H1 (cell line): ENCODE measurements around the gene F7. TPM values are rescaled to one million over a fixed set of nuclear protein-coding genes. Genes with fewer than 3 reads are reported as not detected.

Experiments used
- CTCF ChIA-PET: fragments of 300-600 bp; sonication (Branson Sonifier 250); formaldehyde crosslinking; loops from one replicate; lab custom pipeline; 2021; ENCODE audit not compliant: partially characterized antibody; lab: Charles Lee
- POLR2A ChIA-PET: fragments of 300-600 bp; sonication (Branson Sonifier 250); formaldehyde crosslinking; loops from one replicate; lab custom pipeline; 2021; ENCODE audit warnings: inconsistent platforms; ENCODE audit not compliant: partially characterized antibody; lab: Charles Lee
- DNase-seq, 2 experiments: peaks; one replicate each; pipeline versions ENCODE4 v3.0.0 to v3.0.0-alpha.2; 2010 to 2022; ENCODE audit warnings: low spot score in 2 of 2, low read depth in 1 of 2, mixed read lengths in 1 of 2
- FAIRE-seq: peaks from 2 replicates; lab custom pipeline; 2011; peaks lifted over from hg19 to GRCh38; lab: Jason Lieb, UNC
- H2AFZ ChIP-seq: 2 replicates; pipeline ENCODE4 v1.8.1; 2012; ENCODE audit warnings: low read length, inconsistent platforms
- H2AK5ac ChIP-seq: 2 replicates; pipeline ENCODE4 v1.6.1; 2013; ENCODE audit warnings: low read depth, low read length
- H2BK120ac ChIP-seq: replicated peaks from 2 replicates; pipeline ENCODE3; 2013; ENCODE audit warnings: low read depth, low read length, inconsistent platforms
- H2BK12ac ChIP-seq: 2 replicates; pipeline ENCODE4 v1.6.1; 2013; ENCODE audit warnings: low read depth, low read length
- H2BK15ac ChIP-seq: 2 replicates; pipeline ENCODE4 v1.6.1; 2013; ENCODE audit warnings: low read length
- H2BK20ac ChIP-seq: 2 replicates; pipeline ENCODE4 v1.6.1; 2013; ENCODE audit warnings: low read length
- H2BK5ac ChIP-seq: 2 replicates; pipeline ENCODE4 v1.6.1; 2013; ENCODE audit warnings: low read depth, low read length
- H3K14ac ChIP-seq: 2 replicates; pipeline ENCODE4 v1.6.1; 2013; ENCODE audit warnings: inconsistent platforms; ENCODE audit not compliant: insufficient read length
- H3K18ac ChIP-seq: 2 replicates; pipeline ENCODE4 v1.6.1; 2013; ENCODE audit warnings: low read length; ENCODE audit errors: extremely low read depth
- H3K23ac ChIP-seq: 2 replicates; pipeline ENCODE4 v1.6.1; 2013; ENCODE audit warnings: inconsistent platforms; ENCODE audit not compliant: insufficient read length
- H3K23me2 ChIP-seq: 2 replicates; pipeline ENCODE4 v1.6.1; 2013; ENCODE audit warnings: low read depth, low read length
- H3K27ac ChIP-seq: 2 replicates; pipeline ENCODE4 v1.6.1; 2011; ENCODE audit warnings: low read depth, low read length, inconsistent platforms
- H3K27me3 ChIP-seq, 4 experiments: replicated peaks in 1 of 4; 1 replicate in 1 of 4; 2 replicates in 3 of 4; pipeline versions ENCODE4 v1.6.1 to v1.8.1; 2011 to 2013; ENCODE audit warnings: low read length in 3 of 4, mild to moderate bottlenecking in 3 of 4, inconsistent platforms in 2 of 4, mixed read lengths in 2 of 4, moderate library complexity in 1 of 4; ENCODE audit not compliant: control insufficient read depth in 3 of 4, insufficient read depth in 3 of 4; ENCODE audit errors: extremely low read depth in 1 of 4
- H3K36me3 ChIP-seq, 4 experiments: 2 replicates each; pipeline versions ENCODE4 v1.6.1 to v1.8.1; 2011 to 2013; ENCODE audit warnings: mild to moderate bottlenecking in 4 of 4, low read length in 3 of 4, moderate library complexity in 2 of 4, control low read depth in 1 of 4, inconsistent platforms in 1 of 4; ENCODE audit not compliant: insufficient read depth in 4 of 4, control insufficient read depth in 2 of 4
- H3K4ac ChIP-seq: replicated peaks from 2 replicates; pipeline ENCODE3; 2013; ENCODE audit warnings: low read length, low read depth, mixed read lengths, inconsistent platforms; ENCODE audit not compliant: insufficient read length
- H3K4me1 ChIP-seq, 4 experiments: replicated peaks in 1 of 4; 1 replicate in 1 of 4; 2 replicates in 3 of 4; pipeline versions ENCODE4 v1.6.1 to v1.8.1; 2011 to 2013; ENCODE audit warnings: low read length in 3 of 4, inconsistent platforms in 2 of 4, mixed read lengths in 1 of 4; ENCODE audit not compliant: insufficient read depth in 4 of 4, control insufficient read depth in 3 of 4
- H3K4me2 ChIP-seq, 2 experiments: 2 replicates each; pipeline versions ENCODE4 v1.6.1 to v1.8.1; 2011 to 2013; ENCODE audit warnings: low read depth in 2 of 2, low read length in 2 of 2, control low read depth in 1 of 2, inconsistent platforms in 1 of 2, mild to moderate bottlenecking in 1 of 2; ENCODE audit not compliant: insufficient read depth in 1 of 2
- H3K4me3 ChIP-seq, 4 experiments: fragments of 200-600, 300-600 bp in 1 of 4; sonication (generic), shearing (Covaris generic), sonication (Bioruptor Twin) in 1 of 4; 2 replicates each; pipeline versions ENCODE4 v1.5.1 to v1.8.1; 2011 to 2016; ENCODE audit warnings: low read length in 4 of 4, low read depth in 3 of 4, control low read depth in 2 of 4, inconsistent platforms in 2 of 4, mild to moderate bottlenecking in 2 of 4, mixed read lengths in 1 of 4, moderate library complexity in 1 of 4; ENCODE audit not compliant: insufficient read depth in 2 of 4; ENCODE audit errors: extremely low read depth in 1 of 4
- H3K56ac ChIP-seq: replicated peaks from 2 replicates; pipeline ENCODE3; 2013; ENCODE audit warnings: low read depth, mild to moderate bottlenecking, mixed read lengths, low read length, inconsistent platforms; ENCODE audit not compliant: insufficient read length
- H3K79me1 ChIP-seq: 2 replicates; pipeline ENCODE4 v1.6.1; 2013; ENCODE audit warnings: low read depth, low read length, control low read depth
- H3K79me2 ChIP-seq, 2 experiments: 2 replicates each; pipeline versions ENCODE4 v1.6.1 to v1.8.1; 2012 to 2013; ENCODE audit warnings: low read length in 2 of 2, mild to moderate bottlenecking in 2 of 2, inconsistent platforms in 1 of 2; ENCODE audit not compliant: insufficient read depth in 2 of 2, control insufficient read depth in 1 of 2
- H3K9ac ChIP-seq, 4 experiments: replicated peaks in 1 of 4; 1 replicate in 1 of 4; 2 replicates in 3 of 4; pipeline versions ENCODE4 v1.6.1 to v1.8.1; 2011 to 2013; ENCODE audit warnings: low read depth in 3 of 4, low read length in 3 of 4, control low read depth in 2 of 4, mild to moderate bottlenecking in 2 of 4, moderate library complexity in 2 of 4, inconsistent platforms in 1 of 4; ENCODE audit errors: extremely low read depth in 1 of 4
- H3K9me3 ChIP-seq, 2 experiments: 2 replicates each; pipeline versions ENCODE4 v1.6.1 to v1.8.1; 2012 to 2013; ENCODE audit warnings: mild to moderate bottlenecking in 2 of 2, moderate library complexity in 2 of 2, control low read depth in 1 of 2, inconsistent platforms in 1 of 2, low read depth in 1 of 2, low read length in 1 of 2, mixed read lengths in 1 of 2; ENCODE audit not compliant: insufficient read depth in 2 of 2
- H4K20me1 ChIP-seq, 2 experiments: replicated peaks in 1 of 2; 2 replicates each; pipeline versions ENCODE3 to v1.8.1; 2011 to 2013; ENCODE audit warnings: inconsistent platforms in 2 of 2, low read length in 2 of 2, mild to moderate bottlenecking in 1 of 2; ENCODE audit not compliant: insufficient read depth in 2 of 2, control insufficient read depth in 1 of 2
- H4K5ac ChIP-seq: 2 replicates; pipeline ENCODE4 v1.6.1; 2013; ENCODE audit warnings: low read length, low read depth, mixed read lengths, inconsistent platforms; ENCODE audit not compliant: insufficient read length
- H4K8ac ChIP-seq: 2 replicates; pipeline ENCODE4 v1.8.0; 2013; ENCODE audit warnings: mild to moderate bottlenecking, moderate library complexity, low read length, inconsistent platforms; ENCODE audit not compliant: insufficient read depth; ENCODE audit errors: extremely low read depth
- H4K91ac ChIP-seq: replicated peaks from 2 replicates; pipeline ENCODE3; 2013; ENCODE audit warnings: low read length, mixed read lengths, inconsistent platforms; ENCODE audit not compliant: insufficient read length
- CBX8 ChIP-seq: fragments of 300-800, 300-1000 bp; sonication (generic); IDR thresholded peaks from 2 replicates; pipeline ENCODE4 v1.7.1; 2016; ENCODE audit warnings: low read depth, low read length, borderline replicate concordance
- EP300 ChIP-seq, 2 experiments: IDR thresholded peaks; 1 replicate in 1 of 2; 2 replicates in 1 of 2; pipeline ENCODE4 v1.6.1; 2011 to 2012; ENCODE audit warnings: low read depth in 2 of 2, low read length in 2 of 2, mild to moderate bottlenecking in 2 of 2, borderline replicate concordance in 1 of 2, inconsistent platforms in 1 of 2, moderate library complexity in 1 of 2
- JUN ChIP-seq: IDR thresholded peaks from 2 replicates; pipeline ENCODE4 v1.6.1; 2011; ENCODE audit warnings: low read depth, mild to moderate bottlenecking, improper control_type of control experiment, low read length
- NRF1 ChIP-seq: IDR thresholded peaks from 2 replicates; pipeline ENCODE4 v1.6.1; 2011; ENCODE audit warnings: mild to moderate bottlenecking, low read depth, low read length, improper control_type of control experiment
- POLR2AphosphoS5 ChIP-seq: IDR thresholded peaks from 2 replicates; pipeline ENCODE4 v1.6.1; 2011; ENCODE audit warnings: low read depth, low read length
- RFX5 ChIP-seq: IDR thresholded peaks from 2 replicates; pipeline ENCODE4 v1.6.1; 2011; ENCODE audit warnings: low read depth, low read length, improper control_type of control experiment, borderline replicate concordance
- WGBS, 2 experiments: shearing (Covaris generic) in 1 of 2; methylation state at CpG; one replicate each; pipeline versions ENCODE4 v1.1.6 to v1.1.7; 2013 to 2015; ENCODE audit warnings: low lambda C conversion rate in 2 of 2, mixed read lengths in 2 of 2, inconsistent platforms in 1 of 2, low coverage in 1 of 2, missing lambda C conversion rate in 1 of 2; ENCODE audit not compliant: insufficient replicate concordance in 2 of 2, insufficient coverage in 1 of 2, insufficient read length in 1 of 2; ENCODE audit errors: extremely low coverage in 1 of 2, missing lambda C conversion rate in 1 of 2; 5-methylcytosine and 5-hydroxymethylcytosine counted together
- polyA plus RNA-seq, 7 experiments: library from polyadenylated mRNA; depleted of rRNA in 3 of 7; stranded (reverse) in 5 of 7; unstranded in 2 of 7; fragments of >200 nt in 5 of 7; fragments of 200-250 nt in 2 of 7; gene quantifications; 1 replicate in 5 of 7; 2 replicates in 1 of 7; 4 replicates in 1 of 7; pipeline versions ENCODE4 v1.2.1 to v1.2.3, GENCODE V29; 2011 to 2013; ENCODE audit warnings: missing spikeins in 2 of 7, mixed read lengths in 2 of 7
- total RNA-seq: library from RNA; stranded (reverse); fragmentation: NEBNext Ultra II Directional; extraction: Animal tissue kit (Norgen Biotek cat#: 25700); gene quantifications from 2 replicates; pipeline ENCODE4 v1.2.1, GENCODE V29; 2021

Gene F7
- total and polyA plus RNA-seq, 2 of the 8 experiments (the other 6 are each of a cell fraction or from before 2014, with no cell fraction given), result 0.43 to 0.98 TPM

DNA sequence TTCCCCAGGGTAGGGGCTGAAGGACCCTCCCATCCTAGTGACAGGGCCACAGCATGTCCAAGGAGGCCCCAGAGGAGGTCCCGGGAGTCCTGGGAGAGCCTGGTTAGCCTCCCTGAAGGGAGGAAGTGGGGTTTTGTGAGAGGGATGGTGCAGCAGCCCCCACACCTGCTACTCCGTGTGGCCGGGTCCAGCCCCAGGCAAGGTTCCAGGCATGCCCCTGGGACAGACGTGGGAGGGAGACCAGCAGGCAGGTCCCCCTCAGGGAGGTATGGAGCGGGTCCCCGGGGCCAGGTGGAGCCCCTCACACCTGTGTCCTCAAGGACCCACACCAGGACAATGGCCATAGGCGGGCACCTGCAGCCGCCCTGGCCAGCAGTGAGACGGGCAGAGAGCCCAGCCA lies 1.9 kb upstream of the F7 start:
- H4K8ac ChIP-seq, result no peak overlapping the region
- no peak for FAIRE-seq
- 95% methylated on average over 9 of the region's 9 CpGs; no CpG with 5 or more reads in 1 of the 2 experiments for WGBS, 2 experiments

More for the DNA sequence above, 1.9 kb upstream of the F7 start:
- Histone ChIP-seq H3K4ac (no peak overlapping the region), H3K18ac (no peak overlapping the region), H3K27ac (no peak overlapping the region), H2BK12ac (no peak overlapping the region), H4K20me1 (peaks cover 0 to 5% of the 10 kb centered on the region in 2 experiments), H2BK20ac (no peak overlapping the region), H3K4me1 (peaks cover 0 to 10% (median 6%) of the 10 kb centered on the region in 4 experiments; a peak in 6 of 7 replicates), H3K4me3 (no peak overlapping the region), H3K23ac (no peak overlapping the region), H2AK5ac (no peak overlapping the region), H3K23me2 (peaks cover 2% of the 10 kb centered on the region; the same call in 1 of the 2 replicates), H4K91ac (no peak overlapping the region), H3K79me2 (no peaks in the 10 kb centered on the region), H3K79me1 (no peaks in the 10 kb centered on the region; the same call in 1 of the 2 replicates), H2AFZ (no peak overlapping the region), H3K27me3 (no peaks in the 10 kb centered on the region), H2BK15ac (no peak overlapping the region), H4K5ac (no peak overlapping the region), H2BK120ac (no peak overlapping the region), H3K56ac (no peak overlapping the region), H3K9me3 (no peaks in the 10 kb centered on the region), H3K9ac (no peak overlapping the region), H3K36me3 (no peaks in the 10 kb centered on the region; a peak in 1 of 8 replicates), H2BK5ac (no peak overlapping the region), H3K4me2 (no peak overlapping the region), H3K14ac (no peak overlapping the region)
- DNase-seq, result no peak
- ChIA-PET CTCF (interaction anchor here (1.1 to 3.3 kb wide), 6 partner anchors 11 to 37 kb away, joined by 3 to 14 read pairs (median 6); no protein-coding TSS in a partner anchor), POLR2A (interaction anchor here (1.0 to 2.2 kb wide), 4 partner anchors 8 to 48 kb away, joined by 3 to 14 read pairs (median 4); no protein-coding TSS in a partner anchor)
- TF ChIP-seq RFX5 (no peak), POLR2AphosphoS5 (no peak), EP300 (IDR thresholded peaks at IDR 0.05; ENCODE audit: borderline replicate concordance in 1 of 2, low read depth in 2 of 2, low read length in 2 of 2) (no peak), JUN (no peak), NRF1 (no peak), CBX8 (no peak)
- TF ChIP-seq, all 59 proteins: peak for 0
